Kidney (tissue), 14 donors: ENCODE measurements around the gene FAM53A. TPM values are rescaled to one million over a fixed set of nuclear protein-coding genes. Genes with fewer than 3 reads are reported as not detected.

Experiments used
- DNase-seq, 5 donors: peaks; one replicate each; pipeline ENCODE4 v3.0.0-alpha.2; 2013 to 2020
- FAIRE-seq: peaks from 2 replicates; lab custom pipeline; 2012; peaks lifted over from hg19 to GRCh38; lab: Jason Lieb, UNC
- H3K27ac ChIP-seq, 2 donors: one replicate each; pipeline ENCODE4 v1.7.0; 2013; ENCODE audit warnings: low read depth in 2 of 2, low read length in 2 of 2, inconsistent platforms in 1 of 2
- H3K27me3 ChIP-seq: one replicate; pipeline ENCODE4 v1.7.1; 2013; ENCODE audit warnings: low read length, inconsistent platforms; ENCODE audit not compliant: control insufficient read depth, insufficient read depth
- H3K36me3 ChIP-seq, 3 donors: one replicate each; pipeline versions ENCODE4 v1.7.0 to v1.7.1; 2013; ENCODE audit warnings: low read length in 3 of 3, control low read depth in 1 of 3, inconsistent platforms in 1 of 3; ENCODE audit not compliant: insufficient read depth in 3 of 3, control insufficient read depth in 2 of 3
- H3K4me1 ChIP-seq, 3 donors: one replicate each; pipeline versions ENCODE4 v1.7.0 to v1.7.1; 2013; ENCODE audit warnings: low read length in 3 of 3, inconsistent platforms in 1 of 3, low read depth in 1 of 3; ENCODE audit not compliant: control insufficient read depth in 2 of 3, insufficient read depth in 2 of 3
- H3K4me3 ChIP-seq, 3 donors: one replicate each; pipeline versions ENCODE4 v1.7.0 to v1.8.1; 2013; ENCODE audit warnings: low read length in 3 of 3, control low read depth in 1 of 3, inconsistent platforms in 1 of 3
- H3K9ac ChIP-seq, 3 donors: one replicate each; pipeline versions ENCODE4 v1.7.0 to v1.7.1; 2013; ENCODE audit warnings: low read length in 3 of 3, control low read depth in 1 of 3, inconsistent platforms in 1 of 3
- H3K9me3 ChIP-seq, 3 donors: one replicate each; pipeline versions ENCODE4 v1.7.0 to v1.7.1; 2013; ENCODE audit warnings: low read length in 3 of 3, control low read depth in 1 of 3, inconsistent platforms in 1 of 3; ENCODE audit not compliant: control insufficient read depth in 2 of 3, insufficient read depth in 1 of 3
- intact Hi-C: fragments of 100-400 bp; cut with DNase I; formaldehyde crosslinking; loops from one replicate; pipeline ENCODE4 v1.11.1; 2022
- polyA plus RNA-seq: library from polyadenylated mRNA; stranded (reverse); fragments of 350-450 nt; fragmentation: Illumina TruSeq; extraction: RNeasy Lipid Tissue Mini Kit (QIAGEN cat#74804); gene quantifications from one replicate; pipeline ENCODE4 v1.2.3, GENCODE V29; 2014; ENCODE audit warnings: low read depth, low replicate concordance; ENCODE audit not compliant: insufficient read depth
- total RNA-seq: library from RNA; stranded (reverse); fragmentation: NEBNext Ultra II Directional; extraction: Animal tissue kit (Norgen Biotek cat#: 25700); gene quantifications from one replicate; pipeline ENCODE4 v1.2.1, GENCODE V29; 2021
- TF ChIP-seq, protein P1 (sequence below): IDR thresholded peaks from 3 replicates; pipeline ENCODE4 v1.5.1; 2012; ENCODE audit warnings: mild to moderate bottlenecking, moderate library complexity, borderline replicate concordance; ENCODE audit not compliant: insufficient read depth; ENCODE audit errors: extremely low read depth
- donor health status: control.
- donor health status: control.
- donor health status: control.
- donor health status: control.
- donor health status: control.
- donor health status: DM: yes; HTN: yes; CAD: no.
- donor health status: Normal renal cell carcinoma (clear cell type).

The FAM53A gene
- total and polyA plus RNA-seq, 2 donors from 2014 or later: 1.2 to 2.9 TPM

DNA sequence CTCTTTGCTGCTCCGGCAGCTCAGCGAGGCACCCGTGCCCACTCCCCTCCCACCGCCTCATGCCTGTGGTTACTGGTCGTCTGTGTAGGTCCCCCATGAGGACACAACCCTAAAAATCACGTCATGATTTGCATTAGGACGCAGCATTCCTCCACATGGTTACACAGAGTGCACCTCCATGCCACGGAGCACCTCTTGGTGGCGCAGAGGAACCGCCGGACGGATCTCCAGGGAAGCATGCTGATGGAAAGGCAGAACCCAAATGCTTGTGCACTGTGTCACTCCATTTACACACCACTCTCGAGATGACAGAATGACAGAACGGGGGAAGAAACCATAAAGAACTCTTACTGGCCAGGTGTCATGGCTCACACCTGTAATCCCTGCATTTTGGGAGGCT, 22.4 kb downstream of the FAM53A start:
- H3K4me1 ChIP-seq: no peaks in the 10 kb centered on the region
- no peak overlapping the region for H3K4me3 ChIP-seq
- H3K36me3 ChIP-seq: no peaks in the 10 kb centered on the region
- intact Hi-C loops: no loop called here
- no peak overlapping the region for H3K9ac ChIP-seq
- no peak overlapping the region for H3K27ac ChIP-seq
- FAIRE-seq (no peak), DNase-seq (no peak)
- H3K9me3 ChIP-seq: no peaks in the 10 kb centered on the region
- H3K27me3 ChIP-seq: no peaks in the 10 kb centered on the region
- TF ChIP-seq, protein P1, sequence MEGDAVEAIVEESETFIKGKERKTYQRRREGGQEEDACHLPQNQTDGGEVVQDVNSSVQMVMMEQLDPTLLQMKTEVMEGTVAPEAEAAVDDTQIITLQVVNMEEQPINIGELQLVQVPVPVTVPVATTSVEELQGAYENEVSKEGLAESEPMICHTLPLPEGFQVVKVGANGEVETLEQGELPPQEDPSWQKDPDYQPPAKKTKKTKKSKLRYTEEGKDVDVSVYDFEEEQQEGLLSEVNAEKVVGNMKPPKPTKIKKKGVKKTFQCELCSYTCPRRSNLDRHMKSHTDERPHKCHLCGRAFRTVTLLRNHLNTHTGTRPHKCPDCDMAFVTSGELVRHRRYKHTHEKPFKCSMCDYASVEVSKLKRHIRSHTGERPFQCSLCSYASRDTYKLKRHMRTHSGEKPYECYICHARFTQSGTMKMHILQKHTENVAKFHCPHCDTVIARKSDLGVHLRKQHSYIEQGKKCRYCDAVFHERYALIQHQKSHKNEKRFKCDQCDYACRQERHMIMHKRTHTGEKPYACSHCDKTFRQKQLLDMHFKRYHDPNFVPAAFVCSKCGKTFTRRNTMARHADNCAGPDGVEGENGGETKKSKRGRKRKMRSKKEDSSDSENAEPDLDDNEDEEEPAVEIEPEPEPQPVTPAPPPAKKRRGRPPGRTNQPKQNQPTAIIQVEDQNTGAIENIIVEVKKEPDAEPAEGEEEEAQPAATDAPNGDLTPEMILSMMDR: no peak

DNA sequence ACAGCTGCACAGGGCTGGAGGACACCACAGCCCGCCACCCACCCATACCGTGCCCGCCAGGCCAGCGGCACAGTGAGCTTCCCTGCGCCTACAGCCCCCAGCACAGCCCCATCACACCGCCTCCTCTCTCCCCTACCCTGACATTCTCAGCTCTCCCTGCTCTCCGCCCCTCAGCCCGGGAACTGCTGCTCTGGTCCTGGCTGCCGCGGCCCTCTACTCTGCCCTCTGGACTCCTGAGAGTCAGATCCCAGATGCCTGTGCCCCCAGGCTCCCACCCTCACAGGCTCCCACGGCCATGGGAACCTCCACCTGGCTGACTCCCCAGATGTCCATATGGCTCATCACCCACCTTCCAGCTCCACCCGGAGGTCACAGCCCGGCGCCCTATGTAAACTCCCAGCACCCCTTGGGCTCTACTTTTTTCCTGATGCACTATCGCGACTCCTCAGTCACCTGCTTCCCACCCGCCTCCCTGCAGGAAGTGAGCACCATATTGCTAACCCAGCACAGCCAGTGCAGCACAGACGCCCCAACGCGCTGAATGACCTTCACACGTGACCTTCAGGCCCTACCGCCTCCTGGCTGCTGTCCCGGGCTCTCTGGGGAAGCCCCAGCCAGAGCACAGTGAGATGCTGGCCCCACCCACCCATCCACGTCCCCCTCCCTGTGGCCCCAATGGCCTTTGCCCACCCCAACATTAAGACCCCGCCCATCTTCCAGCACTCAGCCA, 23.0 kb downstream of the FAM53A start:
- H3K9ac ChIP-seq: no peak overlapping the region
- DNase-seq (no peak), FAIRE-seq (no peak)
- H3K36me3 ChIP-seq: no peaks in the 10 kb centered on the region
- intact Hi-C loops: no loop called here
- H3K4me3 ChIP-seq: no peak overlapping the region
- H3K9me3 ChIP-seq: no peaks in the 10 kb centered on the region
- H3K27ac ChIP-seq: no peak overlapping the region
- TF ChIP-seq, protein P1: no peak
- H3K4me1 ChIP-seq: no peaks in the 10 kb centered on the region
- H3K27me3 ChIP-seq: no peaks in the 10 kb centered on the region

DNA sequence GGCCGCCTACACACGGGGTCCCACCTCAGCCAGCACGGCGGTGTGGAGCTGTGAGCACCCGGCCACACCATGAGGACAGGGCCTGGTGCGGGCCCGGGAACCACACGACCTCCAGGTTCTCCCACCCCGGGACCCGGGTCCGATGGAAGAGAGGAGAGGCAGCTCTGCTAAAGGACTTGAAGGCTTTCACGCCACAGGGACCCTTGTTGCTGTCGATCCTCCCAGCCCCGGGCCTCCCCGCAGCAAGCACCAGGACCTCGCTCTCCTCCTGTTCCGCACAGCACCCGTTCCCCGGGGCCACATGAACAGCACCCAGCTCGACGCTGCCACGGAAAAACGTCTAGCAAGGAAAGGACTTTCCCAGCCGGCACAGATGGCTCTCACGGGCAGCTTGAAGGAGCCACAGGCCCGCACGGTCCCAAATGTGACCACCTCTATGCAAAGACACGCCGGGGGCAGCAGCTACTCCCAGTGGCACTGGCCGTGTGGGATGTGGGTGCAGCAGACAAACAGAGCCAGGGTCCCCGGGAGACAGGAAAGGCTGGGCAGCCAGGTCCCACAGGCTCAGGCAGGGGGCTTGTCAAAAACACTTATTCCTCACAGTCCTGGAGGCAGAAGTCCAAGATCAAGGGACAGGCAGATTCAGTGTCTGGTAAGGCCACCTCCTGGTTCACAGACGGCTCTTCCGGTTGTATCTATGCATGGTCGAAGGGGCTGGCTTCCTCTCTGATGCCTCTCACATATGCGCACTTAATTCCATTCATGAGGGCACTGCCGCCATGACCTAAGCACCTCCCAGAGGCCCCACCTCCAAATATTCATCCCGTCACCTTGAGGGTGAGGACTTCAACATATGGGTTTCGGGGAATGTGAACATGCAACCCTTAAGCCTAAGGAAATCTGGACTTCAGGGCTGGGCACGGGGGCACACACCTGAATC, 24.7 kb downstream of the FAM53A start:
- no peak for DNase-seq
- no peaks in the 10 kb centered on the region for H3K36me3 ChIP-seq
- H3K27ac ChIP-seq: no peak overlapping the region
- no peak overlapping the region for H3K4me3 ChIP-seq
- intact Hi-C loops: no loop called here
- no peaks in the 10 kb centered on the region for H3K9me3 ChIP-seq
- H3K27me3 ChIP-seq: no peaks in the 10 kb centered on the region
- H3K9ac ChIP-seq: no peak overlapping the region
- no peaks in the 10 kb centered on the region for H3K4me1 ChIP-seq
- TF ChIP-seq, protein P1: no peak
- FAIRE-seq: no peak
